GM06990 (cell line): ENCODE measurements around the gene TSPYL6.

Experiments
- DNase-seq: peaks from one replicate; pipeline ENCODE4 v3.0.0-alpha.2; 2011; ENCODE audit not compliant: insufficient read length; ENCODE audit errors: extremely low read depth
- H3K27me3 ChIP-seq: replicated peaks from 2 replicates; pipeline ENCODE4 v1.6.0; 2011; ENCODE audit warnings: low read length; ENCODE audit not compliant: control insufficient read depth, insufficient read depth
- H3K36me3 ChIP-seq: 2 replicates; pipeline ENCODE4 v1.5.1; 2011; ENCODE audit warnings: low read length; ENCODE audit not compliant: control insufficient read depth, insufficient read depth
- H3K4me3 ChIP-seq: replicated peaks from 2 replicates; pipeline ENCODE4 v1.5.1; 2011; ENCODE audit warnings: low read depth, mild to moderate bottlenecking, control low read depth, low read length
- CTCF ChIP-seq: IDR thresholded peaks from 2 replicates; pipeline ENCODE4 v1.5.1; 2011; ENCODE audit warnings: low read length, control low read depth, mild to moderate bottlenecking, inconsistent platforms; ENCODE audit not compliant: insufficient read depth, poor library complexity, severe bottlenecking

The TSPYL6 gene

GRCh38 chr2:54206596-54206995 is 49.4 kb downstream of the TSPYL6 start:
- no peak overlapping the region for H3K4me3 ChIP-seq
- H3K36me3 ChIP-seq = no peaks in the 10 kb centered on the region
- H3K27me3 ChIP-seq = no peaks in the 10 kb centered on the region
- DNase-seq = peak; percentile 11
- TF ChIP-seq CTCF = peak; percentile 46

- TF ChIP-seq CTCF = no peak
- H3K4me3 ChIP-seq = no peak overlapping the region
- no peak for DNase-seq
- no peaks in the 10 kb centered on the region for H3K36me3 ChIP-seq
- no peaks in the 10 kb centered on the region for H3K27me3 ChIP-seq
Measured at GRCh38 chr2:54204476-54204875, 51.6 kb downstream of the TSPYL6 start.
